NOMO-1 treated with DMSO at 0.1 percent for 48 hours (cell line): Measurements from ENCODE around the gene TAS2R3.
"Not testable (repeated sequence)": the region's sequence is repeated elsewhere in the genome, so short reads cannot be mapped to it uniquely, and the experiment has no call there.

ENCODE experiments used
- DNase-seq: peaks from one replicate; lab custom pipeline; 2025; ENCODE audit not compliant: unreplicated experiment; lab: John Stamatoyannopoulos, UW

The TAS2R3 gene

GRCh38 chr7:141763797-141764196 lies at the start of gene TAS2R3:
TAS2R3 (plus strand) TSS chr7:141764097; CDS start chr7:141764159, 62 bp downstream.
- DNase-seq: no peak

GRCh38 chr7:141714571-141714970 lies 49.3 kb upstream of the TAS2R3 start:
- no peak for DNase-seq

DNA sequence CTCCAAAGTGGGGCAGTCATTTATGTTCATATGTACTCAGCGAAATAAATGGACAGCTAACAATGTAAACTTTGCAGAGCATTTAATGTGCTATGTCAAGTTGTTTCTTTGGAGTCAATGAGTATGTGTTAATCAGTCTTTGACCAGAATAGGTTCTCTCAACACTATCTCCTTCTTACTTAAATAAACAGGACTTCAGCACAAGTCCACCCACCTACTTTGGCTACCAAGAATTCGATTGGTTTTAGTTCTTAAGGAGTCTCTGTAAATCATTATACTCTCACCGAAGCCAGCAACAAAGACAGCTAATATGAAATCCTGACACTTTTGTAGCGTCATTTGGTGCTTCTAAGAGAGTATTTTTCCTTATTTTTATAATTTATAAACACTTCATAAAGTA lies 48.9 kb upstream of the TAS2R3 start:
- no peak for DNase-seq

GRCh38 chr7:141715794-141716689 lies 47.9 kb upstream of the TAS2R3 start:
- DNase-seq: no peak

- no peak for DNase-seq
These were observed 46.4 kb upstream of the TAS2R3 start for GRCh38 chr7:141717450-141717849.

- DNase-seq: no peak
These were observed 41.4 kb upstream of the TAS2R3 start for GRCh38 chr7:141722529-141722928.

DNA sequence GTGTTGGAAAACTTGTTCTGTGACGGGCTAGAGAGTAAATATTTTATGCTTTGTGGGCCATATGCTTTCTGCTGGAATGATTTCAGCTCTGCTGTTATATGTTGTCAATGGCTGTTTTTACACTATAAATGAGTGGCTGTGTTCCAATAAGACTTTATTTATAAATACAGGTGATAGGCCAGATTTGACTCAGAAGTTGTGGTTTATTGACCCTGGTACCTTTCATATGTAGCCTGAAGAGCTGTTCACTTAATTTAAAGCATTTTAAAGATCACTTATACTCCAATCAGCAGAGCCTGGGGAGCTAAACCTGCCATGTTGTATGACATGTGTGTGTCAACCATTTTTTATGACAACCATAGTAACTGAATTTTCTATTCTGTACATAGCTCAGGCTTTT lies 34.9 kb upstream of the TAS2R3 start:
- DNase-seq: no peak

DNA sequence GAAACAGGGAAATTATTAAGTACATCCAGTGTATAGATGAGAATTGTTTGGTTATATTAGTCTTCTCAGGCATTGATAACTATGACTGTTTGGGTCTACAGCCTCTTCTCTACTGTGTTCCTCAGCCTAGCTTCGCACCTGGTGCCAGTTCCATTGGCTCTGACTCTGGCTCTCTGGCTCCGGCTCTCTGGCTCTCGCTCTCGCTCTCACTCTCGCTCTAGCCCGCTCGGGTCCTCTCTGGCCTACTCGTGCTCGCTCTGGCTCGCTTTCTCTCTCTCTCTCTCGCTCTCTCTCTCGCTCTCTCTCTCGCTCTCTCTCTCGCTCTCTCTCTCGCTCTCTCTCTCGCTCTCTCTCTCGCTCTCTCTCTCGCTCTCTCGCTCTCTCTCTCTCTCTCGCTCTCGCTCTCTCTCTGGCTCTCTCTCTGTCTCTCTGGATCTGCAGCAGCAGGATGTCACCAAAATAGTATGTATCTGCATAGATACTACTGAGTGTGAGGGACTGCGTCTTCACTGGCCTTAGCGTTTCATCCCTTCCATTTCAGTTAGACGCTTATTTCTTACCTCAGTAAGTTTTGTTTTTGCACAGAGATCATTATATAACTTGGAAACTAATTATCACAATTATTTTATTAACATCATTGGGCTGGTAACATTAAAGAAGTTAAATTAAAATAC lies 32.3 kb upstream of the TAS2R3 start:
- DNase-seq: no peak

- peak; percentile 13 for DNase-seq
These were observed 26.6 kb upstream of the TAS2R3 start for GRCh38 chr7:141737118-141737835.

DNA sequence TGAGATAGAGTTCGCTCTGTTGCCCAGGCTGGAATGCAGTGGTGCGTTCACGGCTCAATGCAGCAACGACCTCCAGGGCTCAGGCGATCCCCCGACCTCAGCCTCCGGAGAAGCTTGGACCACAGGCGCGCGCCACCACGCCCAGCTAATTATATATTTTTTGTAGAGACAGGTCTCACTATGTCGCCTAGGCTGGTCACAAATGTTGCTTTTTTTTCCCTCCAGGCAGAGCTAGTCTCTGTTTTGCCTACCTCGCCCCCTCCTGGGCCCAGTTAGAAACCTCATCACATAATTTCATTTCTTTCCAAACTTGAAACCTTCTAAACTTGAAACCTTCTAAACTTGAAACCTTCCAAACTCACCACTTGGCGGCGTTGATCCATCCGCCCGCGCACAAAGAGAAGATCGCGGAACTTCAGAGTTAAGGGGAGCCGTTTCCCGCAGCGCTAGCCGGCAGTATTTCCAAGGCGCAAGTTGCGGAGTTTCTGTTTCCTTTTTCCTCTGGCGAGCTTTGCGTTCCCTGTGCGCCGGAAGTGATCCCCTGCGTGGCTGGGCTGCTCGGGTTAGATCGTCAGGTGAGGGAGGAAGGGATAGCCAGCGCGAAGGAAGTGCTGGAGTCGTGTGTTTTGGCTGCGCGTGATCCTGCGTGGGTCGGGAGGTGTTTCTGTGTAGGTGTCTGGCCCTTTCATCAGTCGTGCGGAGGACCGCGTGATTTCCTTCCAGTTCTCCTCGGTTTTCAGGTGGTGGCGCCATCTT lies 25.9 kb upstream of the TAS2R3 start, which contains the start of gene SSBP1:
Gene SSBP1 (plus strand): TSS at position 523 of the 756 bp plus-strand sequence. CDS start 809 bp downstream, outside the sequence.
- DNase-seq: peak; percentile 88

GRCh38 chr7:141738592-141739013 lies 25.3 kb upstream of the TAS2R3 start:
- DNase-seq: no peak

DNA sequence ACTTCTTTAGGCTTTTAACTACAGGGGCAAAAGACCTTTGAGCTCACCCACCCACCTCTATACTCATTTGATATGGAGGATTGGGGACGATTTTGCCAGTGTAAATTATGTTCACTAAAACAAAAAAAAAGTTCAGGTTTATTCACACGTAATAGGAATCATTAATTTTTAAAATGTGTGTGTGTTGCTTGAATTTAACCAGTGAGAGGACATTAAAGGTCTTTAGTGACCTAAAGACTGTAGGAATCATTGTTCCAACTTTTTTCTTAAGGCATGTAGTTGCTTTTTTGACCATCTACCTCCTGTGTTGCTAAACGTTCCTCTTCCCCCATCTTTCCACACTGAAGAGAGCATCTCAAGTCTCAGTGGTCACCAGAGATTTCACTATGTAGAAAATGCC lies 24.6 kb upstream of the TAS2R3 start:
- DNase-seq: no peak

- DNase-seq: no peak
These were observed 21.7 kb upstream of the TAS2R3 start for GRCh38 chr7:141742229-141742628.

GRCh38 chr7:141744131-141744530 lies 19.8 kb upstream of the TAS2R3 start:
- no peak for DNase-seq

GRCh38 chr7:141748396-141748795 lies 15.5 kb upstream of the TAS2R3 start:
- no peak for DNase-seq

GRCh38 chr7:141751904-141752303 lies 12.0 kb upstream of the TAS2R3 start:
- not testable (repeated sequence) for DNase-seq

DNA sequence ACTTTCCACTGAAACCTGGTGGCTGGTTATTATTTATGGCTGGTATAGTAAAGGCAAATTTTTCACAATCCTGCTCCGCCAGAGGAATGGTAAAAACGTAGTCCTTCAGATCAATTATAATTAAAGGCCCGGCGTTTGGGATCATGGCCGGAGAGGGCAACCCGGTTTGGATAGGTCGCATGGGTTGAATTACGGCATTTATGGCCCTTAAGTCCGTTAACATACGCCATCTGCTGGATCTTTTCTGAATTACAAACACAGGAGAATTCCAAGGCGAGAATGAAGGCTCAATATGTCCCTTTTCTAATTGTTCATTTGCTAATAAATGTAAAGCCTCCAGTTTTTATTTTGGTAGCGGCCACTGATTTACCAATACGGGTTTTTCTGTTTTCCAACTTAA lies 11.3 kb upstream of the TAS2R3 start:
- DNase-seq: no peak

GRCh38 chr7:141754939-141755338 lies 9.0 kb upstream of the TAS2R3 start:
- no peak for DNase-seq

GRCh38 chr7:141770083-141770583 lies 6.2 kb downstream of the TAS2R3 start:
- not testable (repeated sequence) for DNase-seq

GRCh38 chr7:141776374-141776773 lies 12.5 kb downstream of the TAS2R3 start, which contains the start of gene TAS2R4:
TAS2R4 (plus strand) TSS chr7:141776674; CDS start chr7:141778489, 1,815 bp downstream.
- DNase-seq: no peak
